Activated CD4-positive, alpha-beta T cell treated with anti-CD3 and anti-CD28 coated beads, Interleukin-2, Interleukin-4, amounts not matched to agents 100 ng/mL and 50 ng/mL, durations not matched to agents 16 hours and 8 hours (primary cell): ENCODE results near the gene ATP2B2.
"Not testable (repeated sequence)": the region's sequence is repeated elsewhere in the genome, so short reads cannot be mapped to it uniquely, and the experiment has no call there.

Source experiments
- DNase-seq: peaks from one replicate; pipeline ENCODE4 v3.0.0-alpha.2; 2020; ENCODE audit warnings: low spot score

Gene ATP2B2

GRCh38 chr3:10299679-10300078 lies 205.7 kb downstream of the ATP2B2 start:
- DNase-seq = no peak

- DNase-seq = no peak
Observed at GRCh38 chr3:10299175-10299574, 206.2 kb downstream of the ATP2B2 start.

DNA sequence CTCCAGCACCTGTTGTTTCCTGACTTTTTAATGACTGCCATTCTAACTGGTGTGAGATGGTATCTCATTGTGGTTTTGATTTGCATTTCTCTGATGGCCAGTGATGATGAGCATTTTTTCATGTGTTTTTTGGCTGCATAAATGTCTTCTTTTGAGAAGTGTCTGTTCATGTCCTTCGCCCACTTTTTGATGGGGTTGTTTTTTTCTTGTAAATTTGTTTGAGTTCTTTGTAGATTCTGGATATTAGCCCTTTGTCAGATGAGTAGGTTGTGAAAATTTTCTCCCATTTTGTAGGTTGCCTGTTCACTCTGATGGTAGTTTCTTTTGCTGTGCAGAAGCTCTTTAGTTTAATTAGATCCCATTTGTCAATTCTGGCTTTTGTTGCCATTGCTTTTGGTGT lies 207.3 kb downstream of the ATP2B2 start:
- DNase-seq = not testable (repeated sequence)

GRCh38 chr3:10294030-10294586 lies 211.3 kb downstream of the ATP2B2 start:
- no peak for DNase-seq

GRCh38 chr3:10292505-10293419 lies 212.6 kb downstream of the ATP2B2 start, which contains the start of gene GHRL:
GHRL (minus strand) TSS chr3:10292947; CDS start chr3:10290180, 2,767 bp downstream.
- DNase-seq = no peak

GRCh38 chr3:10291641-10292040 lies 213.7 kb downstream of the ATP2B2 start:
- no peak for DNase-seq

- DNase-seq = no peak
Observed at GRCh38 chr3:10290481-10291176, 214.8 kb downstream of the ATP2B2 start.

DNA sequence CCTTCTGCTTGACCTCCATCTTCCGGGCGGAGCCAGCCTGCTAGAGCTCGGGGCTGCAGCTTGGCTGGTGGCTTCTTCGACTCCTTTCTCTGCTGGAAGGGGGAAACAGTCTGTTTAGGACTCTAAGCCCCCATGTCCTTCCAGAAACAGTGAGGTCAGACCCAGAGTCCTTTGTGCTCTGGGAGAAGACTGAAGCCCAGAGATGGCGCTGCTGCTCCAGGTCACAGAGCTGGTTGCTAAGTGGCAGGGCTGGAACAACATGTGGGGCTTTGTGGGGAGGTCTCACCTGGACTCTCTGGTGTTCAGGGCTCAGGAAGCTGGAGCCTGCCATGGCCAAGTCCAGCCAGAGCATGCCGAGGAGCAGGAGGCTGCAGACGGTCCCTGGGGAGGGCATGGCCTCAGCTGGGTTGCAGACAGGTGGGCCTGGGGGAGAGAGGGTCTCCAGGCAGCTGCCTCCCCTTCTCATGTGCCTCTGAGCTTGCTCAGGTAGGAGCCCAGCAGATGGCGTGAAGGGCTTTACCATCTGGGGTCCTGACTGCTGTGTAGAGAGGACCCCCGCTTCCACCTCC lies 215.5 kb downstream of the ATP2B2 start:
- DNase-seq = no peak

GRCh38 chr3:10289077-10289476 lies 216.3 kb downstream of the ATP2B2 start:
- DNase-seq = no peak

DNA sequence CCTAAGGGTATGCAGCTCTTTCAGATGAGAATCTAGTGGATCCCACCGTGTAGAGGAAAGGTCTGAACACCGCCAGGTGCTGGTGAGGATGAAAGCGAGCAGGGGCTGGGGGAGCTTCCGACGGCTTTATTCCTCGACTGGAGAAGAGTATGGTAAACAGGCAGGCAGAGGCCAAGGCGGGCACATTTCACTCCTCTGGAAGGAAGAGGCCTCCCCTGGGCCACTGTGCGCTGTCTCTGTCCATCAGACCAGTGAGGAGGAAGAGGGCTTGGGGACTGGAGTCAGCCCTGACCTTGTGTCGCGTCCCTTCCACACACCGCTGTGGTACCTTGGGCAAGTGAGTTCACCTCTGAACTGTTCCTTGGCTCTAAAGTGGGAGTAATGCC lies 216.8 kb downstream of the ATP2B2 start:
- DNase-seq = no peak

DNA sequence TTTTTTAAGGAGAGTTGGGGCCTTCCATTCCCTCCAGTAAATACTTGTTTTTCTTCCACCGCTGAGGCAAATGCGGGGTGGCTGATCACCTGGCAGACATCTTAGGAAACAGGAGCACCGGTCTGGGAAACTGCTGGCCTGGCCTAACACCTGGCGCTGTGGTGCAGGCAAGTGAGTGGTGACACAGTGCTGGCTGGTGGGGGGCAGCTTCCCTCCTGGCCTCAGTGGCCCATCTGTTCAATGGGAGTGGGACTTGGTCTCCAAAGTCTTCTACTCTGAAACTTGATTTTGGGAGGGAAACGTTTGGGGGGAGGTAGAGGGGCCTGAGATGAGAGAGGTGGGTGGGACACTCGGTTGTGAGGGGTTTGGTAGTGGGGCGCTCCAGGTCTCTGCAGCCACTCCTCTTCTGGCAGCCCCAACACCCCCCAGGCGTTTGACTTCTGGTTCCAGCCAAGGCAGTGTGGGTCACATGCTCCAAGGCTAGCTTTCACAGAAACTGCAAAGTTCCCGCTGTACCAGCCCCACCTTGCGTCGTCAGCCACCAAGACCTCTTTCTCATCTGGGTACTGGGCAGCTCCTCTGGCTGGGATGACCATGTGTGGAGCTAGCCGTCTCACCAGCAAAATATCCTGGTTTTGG lies 217.3 kb downstream of the ATP2B2 start:
- DNase-seq = no peak

- DNase-seq = peak; percentile 51
Observed at GRCh38 chr3:10286596-10287295, 218.6 kb downstream of the ATP2B2 start.

GRCh38 chr3:10286133-10286524 lies 219.3 kb downstream of the ATP2B2 start:
- DNase-seq = no peak

DNA sequence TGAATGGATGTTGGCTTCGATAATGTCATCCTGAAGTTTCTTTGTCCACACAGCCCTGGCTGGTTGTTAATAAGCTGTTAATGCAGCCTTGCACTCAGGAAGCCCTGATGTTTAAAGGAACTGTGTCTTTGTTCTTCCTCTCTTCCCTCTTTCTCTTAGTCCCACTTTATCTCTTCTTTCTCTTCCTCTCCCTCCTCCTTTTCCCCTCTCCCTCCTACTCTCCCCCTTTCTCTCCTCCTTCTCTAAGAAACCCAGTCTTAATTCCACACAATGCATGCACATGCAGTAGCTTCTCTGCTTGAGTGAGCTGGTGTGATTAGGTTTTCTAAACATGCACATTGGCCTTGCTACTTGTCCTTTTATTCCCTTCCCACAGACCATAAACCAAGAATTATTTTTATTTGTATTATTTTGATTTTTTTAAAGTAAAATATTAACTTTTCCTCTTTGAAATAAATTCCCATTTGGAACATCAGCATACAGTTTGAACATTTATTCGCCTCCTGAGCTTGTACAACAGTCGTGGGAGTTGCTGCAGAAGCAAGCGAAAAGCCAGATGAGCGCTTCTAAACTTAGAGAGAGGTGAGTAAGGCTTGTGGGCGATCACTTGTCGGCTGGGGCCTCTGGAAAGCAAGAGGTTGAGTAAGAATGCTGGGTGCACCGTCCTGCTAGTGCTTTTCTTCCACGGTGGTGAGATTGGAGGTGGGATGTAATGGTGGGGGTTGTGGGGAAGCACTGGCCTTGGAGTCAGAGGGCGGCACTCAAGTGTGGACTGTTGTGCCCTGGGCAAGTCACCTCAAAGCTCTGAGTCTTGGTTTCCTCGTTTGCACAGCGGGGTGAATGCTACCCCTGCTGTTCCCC lies 219.9 kb downstream of the ATP2B2 start:
- no peak for DNase-seq

DNA sequence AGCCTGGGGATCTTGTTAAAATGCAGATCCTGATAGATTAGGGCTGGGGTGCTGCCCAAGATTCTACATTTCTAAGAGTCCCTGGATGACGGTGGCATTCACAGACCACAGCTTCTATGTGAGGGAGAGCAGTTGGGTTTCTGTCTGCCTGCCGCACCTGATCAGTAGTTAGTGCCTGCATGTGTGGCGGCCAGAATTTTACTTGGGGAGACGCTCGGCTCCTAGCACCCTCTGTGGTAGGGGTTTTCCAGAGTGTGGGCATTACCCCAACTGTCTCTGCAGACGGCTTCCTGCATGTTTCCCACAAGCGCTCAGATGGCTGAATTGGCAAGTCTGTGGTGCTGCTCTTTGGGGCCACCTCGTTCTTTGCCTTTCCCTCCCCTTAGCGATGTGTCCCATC lies 220.9 kb downstream of the ATP2B2 start:
- DNase-seq = peak; percentile 69

DNA sequence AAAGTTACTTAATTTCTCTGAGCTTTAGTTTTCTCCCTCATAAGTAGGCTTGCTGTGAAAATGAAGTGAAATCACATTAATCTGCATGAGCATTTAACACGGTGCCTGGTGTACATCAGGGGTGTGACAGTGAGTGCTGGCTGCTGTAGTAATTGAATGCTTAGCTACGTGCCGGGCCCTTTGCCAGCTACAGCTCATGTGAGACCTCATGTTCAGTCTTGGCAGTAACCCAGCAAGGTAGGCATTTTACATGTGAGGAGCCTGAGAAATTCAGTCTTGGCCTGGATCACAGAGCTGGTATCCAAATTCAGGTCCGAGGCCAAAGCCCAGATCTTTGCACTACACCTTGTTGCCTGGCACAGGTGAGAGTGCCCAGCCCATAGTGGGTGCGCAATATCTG lies 221.7 kb downstream of the ATP2B2 start:
- no peak for DNase-seq

DNA sequence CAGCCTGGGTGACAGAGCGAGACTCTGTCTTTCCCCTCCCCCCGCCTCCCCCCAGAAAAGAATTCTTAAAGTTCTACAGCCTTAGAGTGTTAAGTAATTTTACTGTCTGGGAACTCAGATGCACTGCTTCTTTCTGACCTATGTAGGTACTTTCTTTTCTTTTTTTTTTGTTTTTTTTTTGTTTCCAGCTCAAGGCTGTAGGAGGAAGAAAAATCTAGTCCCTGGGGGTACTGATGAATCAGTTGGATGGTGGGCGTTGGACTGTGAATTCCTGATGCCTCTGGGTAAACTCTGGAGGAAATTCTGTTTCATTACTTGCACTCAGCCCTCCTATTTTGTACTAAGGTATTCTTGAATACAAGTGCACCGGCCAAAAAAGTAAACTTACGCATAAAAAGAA lies 223.4 kb downstream of the ATP2B2 start:
- no peak for DNase-seq

DNA sequence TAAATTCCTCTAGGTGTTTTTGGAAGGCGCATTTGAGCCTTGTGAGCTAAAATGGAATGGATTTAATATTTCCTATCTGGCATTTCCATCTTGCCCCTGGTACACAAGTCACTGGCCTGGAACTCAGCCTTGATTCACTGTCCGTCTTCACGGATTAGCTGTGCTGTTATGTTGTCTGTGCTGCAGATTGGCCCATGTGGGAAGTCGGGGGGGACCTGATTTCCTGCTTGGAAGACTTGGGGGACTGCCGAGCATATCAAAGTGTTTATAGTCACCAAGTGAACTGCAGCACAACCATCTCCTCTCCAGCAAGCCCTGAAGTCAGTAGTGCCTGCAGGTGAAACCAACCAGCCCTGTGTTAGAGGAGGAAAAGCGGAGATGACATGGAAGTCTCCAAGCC lies 224.8 kb downstream of the ATP2B2 start:
- DNase-seq = no peak

- no peak for DNase-seq
Observed at GRCh38 chr3:10280177-10280529, 225.2 kb downstream of the ATP2B2 start.

DNA sequence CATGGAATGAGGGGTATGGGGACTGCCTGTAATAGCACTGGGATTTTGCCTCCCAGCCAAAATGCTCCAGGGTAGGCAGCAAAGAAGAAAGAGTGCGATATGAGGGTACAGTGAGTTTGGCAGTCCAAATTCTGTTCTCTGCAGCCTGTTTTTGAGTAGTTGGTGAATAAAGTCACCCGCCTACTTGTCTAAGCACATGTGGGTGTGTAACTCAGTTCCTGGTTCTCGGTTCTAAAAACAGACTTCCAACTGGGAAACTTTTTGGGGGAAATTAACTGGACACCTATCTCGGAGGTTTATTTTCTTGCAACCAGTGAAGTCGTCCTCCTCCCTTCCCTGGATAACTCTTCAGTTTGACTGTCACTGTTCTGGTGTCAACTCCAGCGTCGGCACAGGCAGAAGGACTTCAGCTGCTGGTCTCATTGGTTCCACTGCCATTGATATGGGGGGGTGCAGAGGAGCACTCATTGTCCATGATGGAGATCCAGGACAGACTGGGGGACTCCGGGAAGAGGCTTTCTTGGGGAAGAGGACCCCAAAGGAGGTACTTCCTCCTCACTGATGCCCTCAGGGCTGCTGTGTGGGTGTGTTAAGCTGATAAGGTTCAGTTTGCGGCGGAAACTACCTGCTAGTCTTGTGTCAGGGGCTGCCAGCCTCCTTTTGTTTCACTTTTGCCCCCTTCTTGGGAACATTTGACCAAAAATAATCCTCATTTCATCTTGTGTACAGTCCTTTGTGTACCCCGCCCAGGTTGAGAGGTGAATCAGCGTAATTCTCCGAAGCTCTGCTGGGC lies 225.8 kb downstream of the ATP2B2 start:
- DNase-seq = no peak
